ENCODE measurements around the gene VN1R5.
"Not testable (repeated sequence)": the region's sequence is repeated elsewhere in the genome, so short reads cannot be mapped to it uniquely, and the experiment has no call there.

VN1R5 gene

DNA sequence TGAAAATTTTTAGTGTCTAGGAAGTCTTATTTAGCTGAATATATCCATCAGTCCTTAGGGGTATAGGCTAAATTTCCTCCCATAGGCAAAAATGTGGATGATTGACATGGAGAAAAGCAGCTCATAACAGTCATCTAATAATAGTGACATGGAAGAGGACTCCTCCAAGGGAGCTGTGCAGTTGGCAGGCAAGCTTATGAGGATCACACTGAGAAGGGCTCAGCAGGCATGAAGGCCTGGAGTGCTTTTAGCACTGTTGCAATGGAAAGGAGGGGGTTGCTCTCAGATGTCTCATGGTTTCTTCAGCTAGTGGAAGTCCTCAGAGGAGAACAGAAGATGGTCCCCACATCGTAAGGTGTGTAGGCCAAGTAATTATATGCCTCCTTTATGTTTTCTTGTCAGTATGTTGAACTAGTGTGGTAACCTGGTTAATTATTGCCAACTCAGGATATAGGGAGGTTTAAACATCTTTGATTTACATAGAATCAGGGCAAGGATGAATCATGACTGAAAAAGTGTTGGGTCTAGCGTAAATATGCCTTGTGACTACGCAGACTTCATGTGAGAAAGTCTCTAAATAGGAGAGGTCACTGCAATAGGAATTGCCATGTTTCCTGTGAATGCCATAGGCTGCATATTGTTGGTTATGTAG, 18.9 kb downstream of the VN1R5 start:
- H3K9ac ChIP-seq (ENCODE audit: low read length) = no peak overlapping the region
- DNase-seq (ENCODE audit: low read depth) = no peak
- no peaks in the 10 kb centered on the region for H3K4me1 ChIP-seq (ENCODE audit: control insufficient read depth, insufficient read depth, low read length)
- H3K36me3 ChIP-seq (ENCODE audit: control insufficient read depth, insufficient read depth, low read length, severe bottlenecking) = no peaks in the 10 kb centered on the region
- no peak overlapping the region for H3K4me3 ChIP-seq (ENCODE audit: low read length)
- H3K27me3 ChIP-seq (replicated peaks; ENCODE audit: control insufficient read depth, insufficient read depth, low read length) = no peaks in the 10 kb centered on the region
- H3K9me3 ChIP-seq (ENCODE audit: control insufficient read depth, low read length) = peaks cover 2% of the 10 kb centered on the region

DNA sequence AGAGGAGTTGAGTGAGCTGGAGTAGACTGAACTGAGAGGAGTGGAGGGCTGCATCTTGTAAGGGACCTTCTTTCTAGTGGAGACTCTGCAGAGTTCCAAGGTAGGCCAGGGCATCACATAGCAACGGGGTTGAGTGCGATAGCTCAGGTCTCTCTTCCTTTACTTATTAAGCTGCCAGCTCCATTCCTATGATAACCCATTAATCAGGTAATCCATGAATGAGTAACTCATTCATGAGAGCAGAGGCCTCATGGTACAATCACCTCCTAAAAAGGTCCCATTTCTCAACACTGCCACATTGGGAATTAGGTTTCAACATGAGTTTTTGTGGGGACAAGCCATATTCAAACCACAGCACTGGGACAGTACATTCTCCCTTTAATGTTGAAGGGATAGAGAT, 21.3 kb downstream of the VN1R5 start:
- no peak overlapping the region for H3K9ac ChIP-seq (ENCODE audit: low read length)
- no peak overlapping the region for H3K4me3 ChIP-seq (ENCODE audit: low read length)
- no peak for DNase-seq (ENCODE audit: low read depth)
- H3K36me3 ChIP-seq (ENCODE audit: control insufficient read depth, insufficient read depth, low read length, severe bottlenecking) = no peaks in the 10 kb centered on the region
- H3K4me1 ChIP-seq (ENCODE audit: control insufficient read depth, insufficient read depth, low read length) = no peaks in the 10 kb centered on the region
- no peaks in the 10 kb centered on the region for H3K9me3 ChIP-seq (ENCODE audit: control insufficient read depth, low read length)
- no peaks in the 10 kb centered on the region for H3K27me3 ChIP-seq (replicated peaks; ENCODE audit: control insufficient read depth, insufficient read depth, low read length)

DNA sequence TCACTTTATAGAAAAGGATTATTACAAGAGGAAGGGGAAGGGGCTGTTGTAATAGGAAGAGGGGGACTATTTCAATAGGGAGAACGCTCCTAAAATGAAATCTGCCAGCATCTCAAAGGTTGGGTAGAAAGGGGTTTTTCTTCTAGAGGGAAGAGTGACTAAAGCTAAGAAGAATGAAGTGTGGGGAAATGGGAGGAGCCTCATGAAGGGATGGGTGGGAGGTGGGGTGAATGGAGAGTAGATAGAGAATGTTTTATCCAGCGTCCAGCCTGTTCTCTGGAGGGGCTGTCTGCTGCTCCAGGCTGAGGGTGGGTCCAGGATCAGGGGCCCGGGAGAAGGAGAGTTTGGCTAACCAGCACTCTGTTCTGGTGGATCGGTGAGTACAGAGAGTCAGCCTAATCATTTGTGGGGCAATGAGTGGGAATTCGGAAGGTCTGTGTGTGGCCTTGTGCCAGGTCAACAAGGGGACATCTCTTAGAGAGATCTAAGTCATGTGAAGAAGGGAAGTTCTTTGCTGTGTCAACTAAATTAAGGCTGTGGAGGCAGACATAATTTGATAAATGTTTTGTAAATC, 25.2 kb downstream of the VN1R5 start:
- Histone ChIP-seq H3K9me3 (ENCODE audit: control insufficient read depth, low read length) (no peaks in the 10 kb centered on the region), H3K27me3 (replicated peaks; ENCODE audit: control insufficient read depth, insufficient read depth, low read length) (no peaks in the 10 kb centered on the region), H3K36me3 (ENCODE audit: control insufficient read depth, insufficient read depth, low read length, severe bottlenecking) (no peaks in the 10 kb centered on the region), H3K4me1 (ENCODE audit: control insufficient read depth, insufficient read depth, low read length) (no peaks in the 10 kb centered on the region), H3K4me3 (ENCODE audit: low read length) (no peak overlapping the region), H3K9ac (ENCODE audit: low read length) (no peak overlapping the region)
- DNase-seq (ENCODE audit: low read depth) = peak; percentile 5

DNA sequence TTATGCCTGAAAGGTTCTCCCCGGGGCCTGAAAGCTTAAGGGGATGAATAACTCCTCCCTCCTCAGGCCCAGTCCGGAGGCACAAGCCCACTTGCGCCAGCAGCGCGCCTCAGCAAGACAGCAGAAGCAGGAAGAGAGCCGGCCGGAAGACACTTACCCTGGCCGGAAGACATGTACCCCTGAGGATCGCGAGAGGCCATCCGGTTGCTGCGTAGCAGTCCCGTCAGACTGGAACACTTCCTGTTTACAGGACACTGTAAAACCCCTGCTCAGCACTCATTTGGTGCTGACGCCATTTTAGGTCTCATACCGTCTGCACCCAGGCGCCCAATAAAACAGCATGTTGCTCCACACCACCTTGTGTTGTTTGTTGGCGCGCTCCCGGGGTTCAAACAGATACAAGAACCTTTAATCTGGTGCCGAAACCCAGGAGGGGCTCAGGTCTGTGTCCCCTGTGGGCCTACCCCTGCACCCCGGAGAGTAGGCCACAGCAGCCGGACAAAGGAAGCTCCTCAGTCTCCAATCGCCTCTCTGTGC, 30.3 kb downstream of the VN1R5 start:
- no peaks in the 10 kb centered on the region for H3K9me3 ChIP-seq (ENCODE audit: control insufficient read depth, low read length)
- H3K9ac ChIP-seq (ENCODE audit: low read length) = no peak overlapping the region
- no peak overlapping the region for H3K4me3 ChIP-seq (ENCODE audit: low read length)
- no peaks in the 10 kb centered on the region for H3K27me3 ChIP-seq (replicated peaks; ENCODE audit: control insufficient read depth, insufficient read depth, low read length)
- no peak for DNase-seq (ENCODE audit: low read depth)
- no peaks in the 10 kb centered on the region for H3K36me3 ChIP-seq (ENCODE audit: control insufficient read depth, insufficient read depth, low read length, severe bottlenecking)
- H3K4me1 ChIP-seq (ENCODE audit: control insufficient read depth, insufficient read depth, low read length) = no peaks in the 10 kb centered on the region

DNA sequence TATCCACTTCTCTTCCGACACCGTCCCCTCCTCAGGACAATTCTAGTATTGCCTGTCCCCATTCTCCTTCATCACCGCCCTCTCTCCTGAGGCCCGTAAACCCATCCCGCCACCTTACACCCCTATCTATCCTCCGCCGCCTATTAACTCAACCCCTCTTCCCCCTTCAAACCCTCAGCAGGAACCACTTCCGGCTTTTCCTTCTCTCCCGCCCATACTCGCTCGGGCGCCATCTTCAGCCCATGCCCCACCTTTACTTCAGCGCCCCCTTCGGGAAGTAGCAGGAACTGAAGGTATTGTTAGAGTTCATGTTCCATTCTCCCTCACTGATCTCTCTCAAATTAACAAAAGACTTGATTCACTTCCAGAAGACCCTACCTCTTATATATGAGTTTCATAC, 31.6 kb downstream of the VN1R5 start:
- no peak for DNase-seq (ENCODE audit: low read depth)
- H3K36me3 ChIP-seq (ENCODE audit: control insufficient read depth, insufficient read depth, low read length, severe bottlenecking) = no peaks in the 10 kb centered on the region
- no peak overlapping the region for H3K4me3 ChIP-seq (ENCODE audit: low read length)
- no peaks in the 10 kb centered on the region for H3K9me3 ChIP-seq (ENCODE audit: control insufficient read depth, low read length)
- no peaks in the 10 kb centered on the region for H3K4me1 ChIP-seq (ENCODE audit: control insufficient read depth, insufficient read depth, low read length)
- peaks cover 5% of the 10 kb centered on the region for H3K27me3 ChIP-seq (replicated peaks; ENCODE audit: control insufficient read depth, insufficient read depth, low read length)
- H3K9ac ChIP-seq (ENCODE audit: low read length) = no peak overlapping the region

DNA sequence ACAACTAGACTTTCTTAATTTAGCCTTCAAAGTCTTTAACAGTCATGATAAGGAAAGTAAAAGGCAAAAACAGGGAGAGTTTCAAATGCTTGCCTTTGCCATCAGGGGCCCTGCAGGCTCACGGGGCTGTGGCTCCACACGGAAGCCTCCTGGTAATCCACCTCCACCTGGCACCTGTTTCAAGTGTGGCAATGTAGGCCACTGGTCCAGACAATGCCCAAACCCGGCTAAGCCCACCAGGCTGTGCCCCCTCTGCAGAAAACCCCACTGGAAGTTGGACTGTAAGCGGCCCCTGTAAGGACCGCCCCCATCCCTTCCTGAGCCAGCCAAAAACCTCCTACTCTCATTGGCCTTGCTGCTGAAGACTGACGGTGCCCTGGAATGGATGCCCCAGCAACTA, 32.5 kb downstream of the VN1R5 start:
- Histone ChIP-seq H3K9ac (ENCODE audit: low read length) (no peak overlapping the region), H3K27me3 (replicated peaks; ENCODE audit: control insufficient read depth, insufficient read depth, low read length) (peaks cover 6% of the 10 kb centered on the region), H3K4me1 (ENCODE audit: control insufficient read depth, insufficient read depth, low read length) (no peaks in the 10 kb centered on the region), H3K9me3 (ENCODE audit: control insufficient read depth, low read length) (no peaks in the 10 kb centered on the region), H3K4me3 (ENCODE audit: low read length) (no peak overlapping the region), H3K36me3 (ENCODE audit: control insufficient read depth, insufficient read depth, low read length, severe bottlenecking) (no peaks in the 10 kb centered on the region)
- no peak for DNase-seq (ENCODE audit: low read depth)

DNA sequence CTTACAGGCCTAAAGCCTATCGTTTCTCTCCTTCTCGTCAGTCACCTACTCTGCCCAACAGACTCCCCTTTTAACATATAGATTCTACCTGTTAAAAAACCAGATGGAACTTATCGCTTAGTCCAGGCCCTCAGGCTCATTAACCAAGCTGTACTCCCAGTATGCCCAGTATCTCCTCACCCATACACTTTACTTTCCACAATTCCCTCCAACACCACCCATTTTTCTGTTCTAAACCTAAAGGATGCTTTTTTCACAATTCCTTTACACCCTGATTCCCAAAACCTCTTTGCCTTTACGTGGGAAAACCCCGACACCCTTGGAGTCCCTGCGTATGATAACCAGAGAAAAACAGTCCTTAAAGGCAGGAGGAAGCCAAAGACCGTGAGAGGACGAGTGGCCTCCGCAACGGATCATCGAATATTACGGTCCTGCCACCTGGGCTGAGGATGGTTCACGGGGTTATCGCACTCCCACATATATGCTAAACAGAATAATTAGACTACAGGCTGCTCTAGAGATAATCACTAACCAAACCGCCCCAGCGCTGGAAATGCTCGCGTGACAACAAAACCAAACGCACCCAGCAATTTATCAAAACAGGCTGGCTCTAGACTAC, 33.5 kb downstream of the VN1R5 start:
- not testable (repeated sequence) for H3K36me3 ChIP-seq (ENCODE audit: control insufficient read depth, insufficient read depth, low read length, severe bottlenecking); H3K9ac ChIP-seq (ENCODE audit: low read length); H3K27me3 ChIP-seq (replicated peaks; ENCODE audit: control insufficient read depth, insufficient read depth, low read length); DNase-seq (ENCODE audit: low read depth); H3K4me3 ChIP-seq (ENCODE audit: low read length); H3K9me3 ChIP-seq (ENCODE audit: control insufficient read depth, low read length); H3K4me1 ChIP-seq (ENCODE audit: control insufficient read depth, insufficient read depth, low read length)

DNA sequence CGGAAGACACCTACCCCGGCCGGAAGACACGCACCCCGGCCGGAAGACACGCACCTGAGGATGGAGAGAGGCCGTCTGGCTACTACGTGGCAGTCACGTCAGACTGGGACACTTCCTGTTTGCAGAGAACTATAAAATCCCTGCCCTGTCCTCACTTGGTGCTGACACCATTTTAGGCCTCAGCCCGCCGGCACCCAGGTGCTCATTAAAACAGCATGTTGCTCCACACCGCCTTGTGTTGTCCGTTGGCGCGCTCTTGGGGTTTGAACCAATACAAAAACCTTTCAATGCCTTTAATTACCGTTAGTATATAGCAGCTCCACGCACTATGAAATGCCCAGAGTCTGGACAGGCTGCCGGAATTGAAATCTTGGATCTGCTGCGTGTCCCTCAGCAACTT, 34.7 kb downstream of the VN1R5 start:
- H3K27me3 ChIP-seq (replicated peaks; ENCODE audit: control insufficient read depth, insufficient read depth, low read length) = peaks cover 6% of the 10 kb centered on the region

DNA sequence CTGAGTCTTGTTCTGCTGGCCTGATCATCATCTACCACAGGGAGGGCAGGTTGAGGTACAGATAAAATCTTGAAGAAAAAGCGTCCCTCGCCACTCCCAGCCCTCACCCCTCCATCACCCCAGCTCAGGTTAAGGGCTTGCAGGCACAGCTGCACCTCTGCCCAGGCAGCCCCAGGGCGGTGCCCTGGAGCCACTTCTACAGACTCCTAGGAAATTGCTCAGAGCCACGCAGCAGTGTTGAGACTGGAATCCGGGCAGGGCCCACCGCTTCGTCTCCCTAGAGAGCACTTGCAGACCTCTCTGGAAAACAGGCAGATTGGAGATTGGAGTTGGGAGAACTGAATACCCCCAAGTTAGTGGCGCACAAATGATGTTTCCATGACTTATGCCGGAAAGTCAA, 35.3 kb downstream of the VN1R5 start:
- Histone ChIP-seq H3K4me3 (ENCODE audit: low read length) (no peak overlapping the region), H3K4me1 (ENCODE audit: control insufficient read depth, insufficient read depth, low read length) (no peaks in the 10 kb centered on the region), H3K9me3 (ENCODE audit: control insufficient read depth, low read length) (no peaks in the 10 kb centered on the region), H3K27me3 (replicated peaks; ENCODE audit: control insufficient read depth, insufficient read depth, low read length) (peaks cover 6% of the 10 kb centered on the region), H3K9ac (ENCODE audit: low read length) (no peak overlapping the region), H3K36me3 (ENCODE audit: control insufficient read depth, insufficient read depth, low read length, severe bottlenecking) (no peaks in the 10 kb centered on the region)
- no peak for DNase-seq (ENCODE audit: low read depth)

More for the DNA sequence above, 34.7 kb downstream of the VN1R5 start:
- Histone ChIP-seq H3K36me3 (ENCODE audit: control insufficient read depth, insufficient read depth, low read length, severe bottlenecking) (no peaks in the 10 kb centered on the region), H3K4me1 (ENCODE audit: control insufficient read depth, insufficient read depth, low read length) (no peaks in the 10 kb centered on the region), H3K9me3 (ENCODE audit: control insufficient read depth, low read length) (no peaks in the 10 kb centered on the region), H3K4me3 (ENCODE audit: low read length) (no peak overlapping the region), H3K9ac (ENCODE audit: low read length) (no peak overlapping the region)
- DNase-seq (ENCODE audit: low read depth) = no peak

DNA sequence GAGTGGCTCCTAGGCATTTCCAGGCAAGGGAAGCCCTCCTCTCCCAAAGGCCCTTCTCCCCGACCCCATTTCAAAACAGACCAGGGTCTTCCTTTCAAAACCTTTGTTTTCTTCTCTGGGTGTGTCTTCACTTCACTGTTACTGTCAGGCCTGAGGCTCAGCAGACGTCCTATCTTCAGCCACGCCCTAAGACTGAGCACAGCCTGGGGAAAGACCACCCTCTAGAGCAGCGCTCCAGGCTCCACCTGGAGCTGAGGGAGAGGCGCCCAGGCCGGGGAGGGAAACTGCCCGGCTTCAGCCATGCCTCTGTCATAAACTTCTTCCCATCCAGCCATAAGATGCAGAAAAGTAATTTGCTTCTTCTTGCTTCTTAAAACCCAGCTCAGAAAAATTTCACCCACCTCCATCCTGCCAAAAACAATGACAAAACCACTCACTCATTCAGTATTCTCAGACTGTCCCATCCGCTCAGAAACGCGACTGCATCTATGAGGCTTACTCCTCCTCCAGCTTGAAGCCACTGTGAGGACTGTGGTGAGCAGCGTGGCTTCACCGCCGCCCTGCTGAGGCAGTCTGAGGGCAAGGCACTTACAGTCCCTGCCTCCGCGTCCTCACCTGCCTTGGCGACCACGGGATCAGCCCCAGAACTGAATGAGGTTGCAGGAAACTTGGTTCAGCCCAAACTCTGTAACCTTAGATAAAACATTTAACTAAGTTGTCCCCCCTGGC, 36.1 kb downstream of the VN1R5 start:
- H3K4me1 ChIP-seq (ENCODE audit: control insufficient read depth, insufficient read depth, low read length) = no peaks in the 10 kb centered on the region
- H3K9me3 ChIP-seq (ENCODE audit: control insufficient read depth, low read length) = no peaks in the 10 kb centered on the region
- peaks cover 6% of the 10 kb centered on the region for H3K27me3 ChIP-seq (replicated peaks; ENCODE audit: control insufficient read depth, insufficient read depth, low read length)
- H3K9ac ChIP-seq (ENCODE audit: low read length) = no peak overlapping the region
- H3K36me3 ChIP-seq (ENCODE audit: control insufficient read depth, insufficient read depth, low read length, severe bottlenecking) = no peaks in the 10 kb centered on the region
- no peak overlapping the region for H3K4me3 ChIP-seq (ENCODE audit: low read length)
- DNase-seq (ENCODE audit: low read depth) = no peak

DNA sequence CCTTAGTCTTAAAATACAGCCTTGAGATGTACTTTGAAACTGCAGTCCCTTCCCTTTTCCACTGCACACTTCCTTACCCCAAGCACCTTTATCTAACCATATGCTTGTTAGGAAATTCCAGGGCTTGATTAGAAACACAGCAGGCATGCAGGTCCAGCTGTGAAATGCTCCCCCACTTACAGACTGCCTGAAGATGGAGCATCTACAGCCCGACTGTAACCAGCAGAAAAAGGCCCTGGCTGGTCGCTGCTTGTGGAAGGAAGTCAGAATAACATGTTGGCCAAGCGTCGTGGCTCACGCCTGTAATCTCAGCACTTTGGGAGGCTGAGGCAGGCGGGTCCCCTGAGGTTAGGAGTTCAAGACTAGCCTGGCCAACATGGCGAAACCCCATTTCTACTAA, 37.2 kb downstream of the VN1R5 start:
- Histone ChIP-seq H3K9ac (ENCODE audit: low read length) (no peak overlapping the region), H3K4me3 (ENCODE audit: low read length) (no peak overlapping the region), H3K4me1 (ENCODE audit: control insufficient read depth, insufficient read depth, low read length) (no peaks in the 10 kb centered on the region), H3K27me3 (replicated peaks; ENCODE audit: control insufficient read depth, insufficient read depth, low read length) (peaks cover 6% of the 10 kb centered on the region), H3K36me3 (ENCODE audit: control insufficient read depth, insufficient read depth, low read length, severe bottlenecking) (no peaks in the 10 kb centered on the region), H3K9me3 (ENCODE audit: control insufficient read depth, low read length) (no peaks in the 10 kb centered on the region)
- DNase-seq (ENCODE audit: low read depth) = no peak
